AG04450 (cell line): ENCODE results near the gene ENTPD3. TPM values are rescaled to one million over a fixed set of nuclear protein-coding genes. Genes with fewer than 3 reads are reported as not detected.
A peak's percentile ranks its signal among the peaks of the same experiment; 100 is the strongest.
"Not testable (repeated sequence)": the region's sequence is repeated elsewhere in the genome, so short reads cannot be mapped to it uniquely, and the experiment has no call there.

ENCODE experiments used
- CTCF ChIA-PET: fragments of 300-600, 350-600 bp; formaldehyde crosslinking; extraction: SDS; loops from one replicate; lab custom pipeline; 2022; ENCODE audit warnings: antibody characterized with exemption, inconsistent platforms; lab: Charles Lee
- POLR2A ChIA-PET: fragments of 350-600 bp; formaldehyde crosslinking; extraction: SDS; loops from one replicate; lab custom pipeline; 2021; ENCODE audit warnings: antibody characterized with exemption, inconsistent platforms; lab: Yijun Ruan, JAX
- DNase-seq: peaks from one replicate; pipeline ENCODE4 v3.0.0-alpha.2; 2011; ENCODE audit warnings: low read depth, low spot score
- H3K27ac ChIP-seq: one replicate; pipeline ENCODE4 v1.5.1; 2012; ENCODE audit warnings: low read depth, low read length, control low read depth
- H3K27me3 ChIP-seq: one replicate; pipeline ENCODE4 v1.6.0; 2012; ENCODE audit warnings: low read length; ENCODE audit not compliant: control insufficient read depth, insufficient read depth
- H3K4me3 ChIP-seq: 2 replicates; pipeline ENCODE4 v1.5.1; 2011; ENCODE audit warnings: mild to moderate bottlenecking, low read depth, low read length, control low read depth
- H3K9me3 ChIP-seq: 2 replicates; pipeline ENCODE4 v1.5.1; 2012; ENCODE audit warnings: low read length; ENCODE audit not compliant: control insufficient read depth, insufficient read depth
- CTCF ChIP-seq: IDR thresholded peaks from 2 replicates; pipeline ENCODE4 v1.5.1; 2011; ENCODE audit warnings: low read depth, low read length, control low read depth, inconsistent platforms
- polyA plus RNA-seq: library from polyadenylated mRNA; depleted of rRNA; stranded (reverse); fragments of >200 nt; gene quantifications from 2 replicates; pipeline ENCODE4 v1.2.3, GENCODE V29; 2011

The ENTPD3 gene
- polyA plus RNA-seq, 1 experiment = not detected

- Histone ChIP-seq H3K4me3 (peak overlapping the region; percentile 99), H3K9me3 (no peaks in the 10 kb centered on the region; the same call in 1 of the 2 replicates), H3K27ac (peak overlapping the region; percentile 65), H3K27me3 (no peaks in the 10 kb centered on the region)
- POLR2A ChIA-PET = interaction anchor here (1.2 to 4.1 kb wide), 4 partner anchors 9 to 743 kb away, joined by 4 to 19 read pairs (median 6); partner anchors contain the start of genes CTNNB1, ZNF619 and ZNF621
- DNase-seq = no peak
- no peak for TF ChIP-seq CTCF
- CTCF ChIA-PET = interaction anchor here (1.3 kb wide), 1 partner anchor 68 kb away, joined by 4 read pairs; no protein-coding TSS in a partner anchor
Observed at GRCh38 chr3:40456279-40456939, 69.4 kb downstream of the ENTPD3 start.

GRCh38 chr3:40456940-40457823, 70.2 kb downstream of the ENTPD3 start, which contains the start of gene RPL14:
RPL14 (plus strand) TSS chr3:40457339; CDS start chr3:40457472, 133 bp downstream.
- Histone ChIP-seq H3K9me3 (no peaks in the 10 kb centered on the region; the same call in 1 of the 2 replicates), H3K4me3 (peak within 1 kb of the TSS; percentile 99), H3K27ac (peak within 1 kb of the TSS; percentile 65), H3K27me3 (no peaks in the 10 kb centered on the region)
- POLR2A ChIA-PET = interaction anchor here (0.8 to 4.1 kb wide), 5 partner anchors 9 to 742 kb away, joined by 3 to 19 read pairs (median 5); partner anchors contain the start of genes CTNNB1, ZNF619, ZNF620 and ZNF621
- CTCF ChIA-PET = interaction anchor here (1.0 to 1.3 kb wide), 3 partner anchors 18 to 148 kb away, joined by 3 to 4 read pairs (median 3); partner anchors contain the start of gene EIF1B
- no peak for TF ChIP-seq CTCF
- DNase-seq = peak; percentile 89

GRCh38 chr3:40458473-40458872, 71.5 kb downstream of the ENTPD3 start:
- DNase-seq = no peak
- Histone ChIP-seq H3K4me3 (peak overlapping the region; percentile 99), H3K27me3 (no peaks in the 10 kb centered on the region), H3K27ac (no peak overlapping the region), H3K9me3 (no peaks in the 10 kb centered on the region; the same call in 1 of the 2 replicates)
- no peak for TF ChIP-seq CTCF
- CTCF ChIA-PET = interaction anchor here (0.6 to 1.1 kb wide), 4 partner anchors 17 to 267 kb away, joined by 3 to 5 read pairs (median 4); partner anchors contain the start of gene EIF1B
- POLR2A ChIA-PET = interaction anchor here (4.1 kb wide), 1 partner anchor 66 kb away, joined by 19 read pairs; the partner anchor contains the start of gene ZNF621

- not testable (repeated sequence) for H3K27ac ChIP-seq, DNase-seq, H3K27me3 ChIP-seq, H3K9me3 ChIP-seq, H3K4me3 ChIP-seq
- POLR2A ChIA-PET = interaction anchor here (0.6 to 4.1 kb wide), 2 partner anchors 23 to 64 kb away, joined by 4 to 19 read pairs; partner anchors contain the start of gene ZNF621
- CTCF ChIA-PET = interaction anchor here (0.7 to 1.4 kb wide), 2 partner anchors 57 to 143 kb away, joined by 3 read pairs; no protein-coding TSS in a partner anchor
Observed at GRCh38 chr3:40460481-40460880, 73.5 kb downstream of the ENTPD3 start.

- ChIA-PET POLR2A (interaction anchor here (0.6 kb wide), 1 partner anchor 24 kb away, joined by 4 read pairs; no protein-coding TSS in a partner anchor), CTCF (interaction anchor here (1.2 kb wide), 1 partner anchor 152 kb away, joined by 6 read pairs; no protein-coding TSS in a partner anchor)
- Histone ChIP-seq H3K4me3 (no peak overlapping the region), H3K27ac (no peak overlapping the region), H3K9me3 (no peaks in the 10 kb centered on the region; the same call in 1 of the 2 replicates), H3K27me3 (no peaks in the 10 kb centered on the region)
- no peak for TF ChIP-seq CTCF
- DNase-seq = no peak
Observed at GRCh38 chr3:40461161-40461560, 74.2 kb downstream of the ENTPD3 start.

GRCh38 chr3:40462838-40463237, 75.9 kb downstream of the ENTPD3 start:
- H3K9me3 ChIP-seq, H3K27me3 ChIP-seq, H3K27ac ChIP-seq, DNase-seq, POLR2A ChIA-PET, CTCF ChIA-PET, H3K4me3 ChIP-seq: not testable (repeated sequence)
